Stimulated activated CD4-positive, alpha-beta T cell treated with anti-CD3 and anti-CD28 coated beads, Interleukin-1b, Interleukin-23, amount 100 ng/mL, for 1 hour (primary cell): ENCODE data around the gene CMPK2.
"Not testable (repeated sequence)": the region's sequence is repeated elsewhere in the genome, so short reads cannot be mapped to it uniquely, and the experiment has no call there.

Experiments used
- DNase-seq, 2 donors: peaks; one replicate each; pipeline ENCODE4 v3.0.0-alpha.2; 2020; ENCODE audit warnings: low read depth in 2 of 2

CMPK2 gene

GRCh38 chr2:6865346-6866274, at the start of gene CMPK2:
CMPK2 (minus strand) TSS chr2:6865907; CDS start chr2:6865696, 211 bp downstream.
- peak in 1 of 2 donors; percentile 40 for DNase-seq

DNA sequence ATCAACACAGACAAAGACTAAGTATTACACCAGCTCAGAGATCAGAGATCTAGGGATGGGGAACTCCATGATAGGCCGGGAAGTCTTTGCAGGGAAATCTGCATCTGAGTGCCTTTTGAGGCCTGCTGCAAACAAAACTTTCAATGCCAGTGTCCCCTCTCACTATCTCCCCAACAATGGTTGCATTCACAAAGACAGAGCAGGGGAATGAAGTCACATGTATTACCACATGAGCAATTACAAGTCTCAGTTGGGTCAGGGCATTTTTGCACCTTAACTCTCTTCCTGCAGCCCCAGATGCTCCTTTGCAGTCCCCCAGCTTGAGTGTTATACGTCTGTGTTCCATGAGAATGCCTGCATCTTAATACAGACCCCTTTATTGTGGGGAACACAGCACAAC, 49.7 kb upstream of the CMPK2 start:
- DNase-seq: no peak

GRCh38 chr2:6914828-6915227, 49.1 kb upstream of the CMPK2 start:
- DNase-seq: no peak

- peak in 1 of 2 donors; percentile 20 for DNase-seq
Measured at GRCh38 chr2:6913415-6914157, 47.9 kb upstream of the CMPK2 start.

- no peak for DNase-seq
Measured at GRCh38 chr2:6911721-6912120, 46.0 kb upstream of the CMPK2 start.

- DNase-seq: no peak
Measured at GRCh38 chr2:6909431-6910385, 44.0 kb upstream of the CMPK2 start.

GRCh38 chr2:6908291-6908690, 42.6 kb upstream of the CMPK2 start:
- DNase-seq: no peak

DNA sequence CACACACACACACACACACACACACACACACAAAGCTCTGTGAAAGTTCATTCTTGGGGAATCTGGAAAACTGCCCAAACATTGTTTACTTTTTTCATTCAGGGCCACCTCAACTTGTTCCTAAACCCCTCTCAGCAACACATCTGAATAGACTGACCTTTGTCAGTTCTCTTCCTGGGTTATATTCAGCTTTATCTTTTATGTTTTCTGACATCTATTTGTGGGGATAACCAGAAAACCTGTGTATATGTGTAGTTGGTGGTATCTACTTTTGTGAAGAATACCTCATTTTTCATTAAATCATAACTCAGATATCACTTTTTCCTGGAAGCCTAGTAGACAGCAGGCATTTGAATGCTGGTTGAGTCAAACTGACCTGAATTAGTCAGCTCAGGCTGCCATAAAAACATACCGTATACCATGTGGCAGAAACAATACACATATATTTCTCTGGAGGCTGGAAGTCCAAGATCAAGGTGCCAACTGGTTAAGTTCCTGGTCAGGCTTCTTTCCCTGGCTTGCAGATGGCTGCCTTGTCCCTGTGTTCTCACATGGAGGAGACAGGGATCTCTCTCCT, 40.5 kb upstream of the CMPK2 start:
- no peak for DNase-seq

DNA sequence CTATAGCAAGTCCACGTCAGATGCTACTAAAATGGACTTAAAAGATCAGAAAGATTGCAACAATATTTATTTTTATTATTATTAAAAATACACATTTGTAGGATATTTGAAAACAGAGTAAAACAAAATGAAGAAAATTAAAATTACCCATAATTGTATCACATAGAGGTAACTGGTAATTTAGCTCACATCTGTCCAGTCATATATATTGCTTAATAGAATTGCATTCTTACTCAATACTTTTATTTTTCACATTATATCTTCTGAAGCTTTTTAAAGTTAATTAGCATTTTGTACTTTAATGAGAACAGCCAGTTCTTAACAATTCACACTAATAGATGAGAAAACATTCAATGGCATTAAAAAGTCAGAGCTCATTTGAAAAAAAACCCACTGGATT, 40.0 kb upstream of the CMPK2 start:
- DNase-seq: no peak

DNA sequence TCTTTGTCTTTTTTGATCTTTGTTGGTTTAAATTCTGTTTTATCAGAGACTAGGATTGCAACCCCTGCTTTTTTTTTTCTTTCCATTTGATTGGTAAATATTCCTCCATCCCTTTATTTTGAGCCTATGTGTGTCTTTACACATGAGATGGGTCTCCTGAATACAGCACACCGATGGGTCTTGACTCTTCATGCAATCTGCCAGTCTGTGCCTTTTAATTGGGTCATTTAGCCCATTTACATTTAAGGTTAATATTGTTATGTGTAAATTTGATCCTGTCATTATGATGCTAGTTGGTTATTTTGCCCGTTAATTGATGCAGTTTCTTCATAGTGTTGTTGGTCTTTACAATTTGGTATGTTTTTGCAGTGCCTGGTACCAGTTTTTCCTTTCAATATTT, 36.9 kb upstream of the CMPK2 start:
- not testable (repeated sequence) for DNase-seq

DNA sequence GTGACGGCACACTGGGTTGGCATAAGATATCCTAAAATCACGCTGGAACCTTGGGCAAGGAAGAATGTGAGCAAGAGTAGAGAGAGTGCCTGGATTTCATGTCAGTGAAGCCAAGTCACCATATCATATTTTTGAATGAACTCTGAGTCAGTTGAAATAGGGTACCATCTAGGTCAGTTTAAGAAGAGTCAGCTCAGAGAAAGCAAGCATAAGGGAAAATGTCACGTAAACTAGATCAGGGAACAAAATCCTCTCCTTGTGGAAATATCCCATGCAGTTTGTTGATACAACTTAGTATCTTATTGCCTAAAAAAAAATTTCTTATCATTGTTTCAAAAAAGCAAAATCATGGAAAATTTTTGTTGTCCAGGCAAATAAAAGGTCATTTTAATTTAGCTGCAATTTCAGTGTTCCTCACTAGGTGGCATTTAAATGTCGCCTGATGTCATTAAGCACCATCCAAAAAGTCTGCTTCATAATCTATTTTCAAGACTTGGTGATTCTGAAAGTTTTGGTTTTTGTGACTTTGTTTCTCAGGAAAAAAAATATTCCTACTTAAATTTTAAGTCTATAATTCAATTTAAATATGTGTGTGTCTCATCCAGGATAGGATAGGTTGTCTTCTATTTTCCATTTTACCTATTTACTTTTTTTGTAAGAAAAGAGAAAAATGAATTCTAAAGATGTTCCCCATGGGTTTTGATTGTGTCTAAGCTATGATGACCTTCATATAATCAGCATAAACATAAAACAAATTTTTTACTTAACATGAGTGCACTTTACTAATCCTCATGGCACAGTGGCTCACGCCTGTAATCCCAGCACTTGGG, 31.4 kb upstream of the CMPK2 start:
- no peak for DNase-seq

GRCh38 chr2:6893876-6894482, 28.3 kb upstream of the CMPK2 start:
- no peak for DNase-seq

- no peak for DNase-seq
Measured at GRCh38 chr2:6888724-6889123, 23.0 kb upstream of the CMPK2 start.

- no peak for DNase-seq
Measured at GRCh38 chr2:6887751-6888192, 22.1 kb upstream of the CMPK2 start.

DNA sequence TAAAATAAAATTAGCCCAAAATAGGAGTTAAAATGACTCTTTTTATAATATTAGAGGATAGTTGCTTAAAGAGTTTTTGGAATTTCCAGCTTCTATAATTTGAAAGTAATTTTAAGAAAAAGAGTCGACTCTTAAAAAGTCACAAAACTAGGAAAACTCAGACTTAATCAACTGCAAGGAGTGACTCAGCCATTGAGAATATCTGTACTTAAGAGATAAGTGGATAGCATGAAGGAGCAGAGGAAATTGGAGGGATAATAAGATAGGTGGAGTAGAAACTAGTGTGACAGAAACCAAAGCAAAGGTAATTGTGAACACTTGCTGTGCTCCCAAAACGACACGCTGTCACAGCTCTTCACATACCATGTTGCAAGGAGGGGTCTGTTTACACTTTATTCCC, 20.3 kb upstream of the CMPK2 start:
- DNase-seq: no peak

GRCh38 chr2:6885551-6885950, 19.8 kb upstream of the CMPK2 start:
- no peak for DNase-seq

DNA sequence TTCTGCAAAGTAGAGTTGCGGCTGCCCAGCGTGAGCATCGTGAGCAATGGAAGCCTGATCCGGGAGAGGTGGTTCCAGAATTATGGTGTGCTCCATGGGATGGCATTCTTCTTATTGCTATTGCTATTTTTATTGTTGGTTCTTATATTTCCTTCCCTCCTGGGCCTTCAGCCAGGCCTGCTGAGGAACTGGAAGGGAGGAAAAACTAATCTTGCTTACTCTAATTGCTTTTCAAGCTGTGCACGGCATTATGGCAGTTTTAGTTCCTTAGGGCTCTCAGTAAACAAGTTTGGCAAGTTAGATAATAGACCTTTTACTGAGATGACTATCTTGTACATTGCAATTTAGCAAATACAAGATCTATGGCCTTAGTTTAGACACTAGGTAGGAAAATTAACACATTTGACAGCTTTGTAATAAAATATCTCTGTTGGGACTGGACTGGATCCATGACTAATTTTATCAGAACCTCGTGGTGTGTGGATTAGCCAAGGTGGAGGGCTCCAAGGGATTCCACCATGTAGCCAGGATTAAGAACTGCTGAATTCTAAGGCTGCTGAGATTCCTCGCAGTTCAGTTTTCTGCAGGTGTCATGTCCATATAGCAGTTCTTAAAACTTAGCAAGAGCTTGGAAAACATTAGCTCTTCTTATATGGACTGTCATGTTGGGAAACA, 17.9 kb upstream of the CMPK2 start:
- DNase-seq: no peak

GRCh38 chr2:6881516-6881915, 15.8 kb upstream of the CMPK2 start:
- no peak for DNase-seq

DNA sequence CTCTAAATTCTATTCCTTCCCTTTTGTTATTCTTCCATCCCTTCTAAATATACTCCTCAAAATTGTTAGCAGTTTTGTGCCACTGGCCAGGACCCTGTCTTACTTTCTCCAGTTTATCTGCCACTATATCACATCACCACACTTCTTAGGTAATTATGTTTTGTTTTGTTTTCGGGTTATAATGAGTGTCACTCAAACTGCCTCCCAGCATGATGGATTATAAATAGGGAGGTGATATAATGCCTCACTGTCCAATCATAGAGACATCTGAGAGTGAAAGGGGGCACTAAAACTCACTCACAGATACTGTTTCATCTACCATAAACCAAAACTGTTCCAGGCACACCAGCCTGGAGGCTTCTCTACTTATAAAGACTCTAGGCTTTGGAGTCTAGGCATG, 15.3 kb upstream of the CMPK2 start:
- no peak for DNase-seq
